GM12864 (cell line): ENCODE measurements around the gene DDX28.
"Not testable (repeated sequence)": the region's sequence is repeated elsewhere in the genome, so short reads cannot be mapped to it uniquely, and the experiment has no call there.

Experiments
- DNase-seq: peaks from one replicate; pipeline ENCODE4 v3.0.0-alpha.2; 2011; ENCODE audit warnings: low read depth
- H3K4me3 ChIP-seq: 2 replicates; pipeline ENCODE4 v1.5.1; 2011; ENCODE audit warnings: mild to moderate bottlenecking, low read depth, low read length, control low read depth
- TF ChIP-seq, protein P1 (sequence below): IDR thresholded peaks from 2 replicates; pipeline ENCODE4 v1.5.1; 2011; ENCODE audit warnings: low read depth, mild to moderate bottlenecking, moderate library complexity, low read length, control low read depth, inconsistent platforms; ENCODE audit errors: missing control alignments

The DDX28 gene

DNA sequence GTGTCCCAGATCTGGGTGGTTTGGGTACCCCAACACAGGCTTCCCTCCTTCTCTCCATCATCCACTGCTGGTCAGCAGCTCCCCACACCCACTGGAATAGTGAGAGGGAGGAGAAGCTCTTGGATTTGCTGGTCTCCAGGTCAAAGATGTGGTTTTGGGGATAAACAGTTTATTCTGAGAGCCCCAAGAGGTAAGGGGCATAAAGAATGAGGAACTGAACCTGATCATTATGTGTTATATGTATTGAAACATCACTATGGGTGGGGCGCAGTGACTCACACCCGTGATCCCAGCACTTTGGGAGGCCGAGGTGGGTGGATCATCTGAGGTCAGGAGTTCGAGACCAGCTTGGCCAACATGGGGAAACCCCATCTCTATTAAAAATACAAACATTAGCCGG, 27.6 kb downstream of the DDX28 start:
- no peak overlapping the region for H3K4me3 ChIP-seq
- no peak for DNase-seq
- TF ChIP-seq, protein P1, sequence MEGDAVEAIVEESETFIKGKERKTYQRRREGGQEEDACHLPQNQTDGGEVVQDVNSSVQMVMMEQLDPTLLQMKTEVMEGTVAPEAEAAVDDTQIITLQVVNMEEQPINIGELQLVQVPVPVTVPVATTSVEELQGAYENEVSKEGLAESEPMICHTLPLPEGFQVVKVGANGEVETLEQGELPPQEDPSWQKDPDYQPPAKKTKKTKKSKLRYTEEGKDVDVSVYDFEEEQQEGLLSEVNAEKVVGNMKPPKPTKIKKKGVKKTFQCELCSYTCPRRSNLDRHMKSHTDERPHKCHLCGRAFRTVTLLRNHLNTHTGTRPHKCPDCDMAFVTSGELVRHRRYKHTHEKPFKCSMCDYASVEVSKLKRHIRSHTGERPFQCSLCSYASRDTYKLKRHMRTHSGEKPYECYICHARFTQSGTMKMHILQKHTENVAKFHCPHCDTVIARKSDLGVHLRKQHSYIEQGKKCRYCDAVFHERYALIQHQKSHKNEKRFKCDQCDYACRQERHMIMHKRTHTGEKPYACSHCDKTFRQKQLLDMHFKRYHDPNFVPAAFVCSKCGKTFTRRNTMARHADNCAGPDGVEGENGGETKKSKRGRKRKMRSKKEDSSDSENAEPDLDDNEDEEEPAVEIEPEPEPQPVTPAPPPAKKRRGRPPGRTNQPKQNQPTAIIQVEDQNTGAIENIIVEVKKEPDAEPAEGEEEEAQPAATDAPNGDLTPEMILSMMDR: no peak

DNA sequence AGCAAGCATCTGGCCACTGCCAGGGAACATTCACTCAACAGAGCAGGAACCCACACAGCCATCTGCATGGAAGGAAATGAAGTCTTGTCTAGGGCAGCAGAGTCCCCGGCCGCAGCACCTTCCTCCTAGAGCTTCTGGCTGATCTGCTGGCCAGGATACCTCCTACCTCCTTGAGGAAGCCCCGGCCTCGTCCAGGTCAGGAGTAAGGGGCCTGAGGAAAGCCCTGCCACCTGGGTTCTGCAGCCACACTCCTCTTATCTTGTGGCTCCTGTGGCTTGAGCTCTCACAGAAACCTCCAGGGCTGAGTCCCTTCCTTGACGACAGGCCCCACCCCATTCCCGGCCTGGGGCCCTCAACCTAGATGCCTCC, 29.0 kb downstream of the DDX28 start:
- not testable (repeated sequence) for DNase-seq, H3K4me3 ChIP-seq

DNA sequence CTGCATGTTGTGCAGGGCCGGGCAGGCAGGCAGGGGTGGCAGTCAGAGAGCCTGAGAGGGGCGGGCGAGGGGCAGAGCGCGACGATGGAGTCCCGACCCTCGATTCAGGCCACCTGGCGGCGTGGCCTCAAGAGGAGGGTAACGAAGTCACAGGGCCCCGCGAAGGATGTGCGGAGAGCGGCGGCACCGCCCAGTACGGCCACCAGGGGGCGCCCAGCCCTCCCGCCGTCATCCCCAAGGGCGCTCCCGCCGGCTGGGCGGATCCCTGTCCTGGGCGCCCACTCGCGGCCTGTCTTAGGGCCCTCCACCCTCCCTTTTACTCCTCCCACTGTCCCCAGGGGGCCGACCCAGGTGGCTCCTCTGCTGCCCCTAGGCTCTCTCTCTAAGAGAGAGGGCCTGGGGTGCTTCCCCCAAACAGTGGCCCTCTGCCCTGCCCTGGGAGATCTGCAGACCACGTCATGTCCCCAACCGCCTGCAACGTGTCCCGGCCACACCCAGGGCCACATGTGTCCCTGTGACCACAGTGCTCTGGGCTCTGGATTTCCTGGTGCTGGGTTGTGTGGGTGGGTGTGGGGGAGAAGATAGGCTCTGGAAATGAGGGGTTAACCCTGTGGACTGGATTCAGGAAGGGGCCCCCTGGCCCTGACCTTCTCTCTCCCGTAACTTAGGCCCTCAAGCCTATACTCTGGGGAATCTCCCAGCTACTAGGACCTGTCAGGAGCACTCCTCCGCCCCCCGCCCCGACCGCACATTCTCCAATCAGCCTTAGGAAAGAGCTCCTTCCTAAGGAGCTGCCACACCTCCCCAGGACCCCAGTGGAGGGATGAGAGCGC, 29.6 kb downstream of the DDX28 start:
- no peak for DNase-seq
- peak overlapping the region; percentile 6; the same call in 1 of the 2 replicates for H3K4me3 ChIP-seq
- TF ChIP-seq, protein P1: peak; percentile 94

DNA sequence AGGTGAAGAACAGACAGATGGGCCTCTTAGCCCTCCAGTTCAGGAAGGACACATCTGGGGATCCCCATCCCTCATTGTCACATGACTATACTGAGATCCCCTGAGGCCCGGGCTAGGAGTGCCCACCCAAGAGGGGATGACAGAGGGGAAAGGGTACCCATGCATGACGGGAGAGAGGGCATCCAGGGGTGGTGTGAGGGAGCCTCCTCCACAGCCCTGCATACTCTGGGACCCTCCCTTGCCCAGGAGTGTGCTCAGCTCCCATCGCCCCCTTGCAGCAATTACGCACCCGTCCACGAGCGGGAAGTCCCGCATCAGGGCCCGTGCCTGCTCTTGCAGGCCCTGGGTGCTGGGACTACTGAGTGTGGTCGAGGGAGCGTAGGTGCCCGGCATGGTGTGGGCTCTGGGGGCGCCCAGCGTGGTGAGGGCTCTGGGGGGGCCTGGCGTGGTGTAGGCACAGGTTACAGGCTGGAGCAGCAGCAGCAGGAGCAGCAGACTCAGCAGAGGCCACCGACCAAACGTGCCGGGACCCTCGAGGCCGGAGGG, 30.3 kb downstream of the DDX28 start:
- DNase-seq: no peak
- no peak overlapping the region for H3K4me3 ChIP-seq
- TF ChIP-seq, protein P1: no peak

DNA sequence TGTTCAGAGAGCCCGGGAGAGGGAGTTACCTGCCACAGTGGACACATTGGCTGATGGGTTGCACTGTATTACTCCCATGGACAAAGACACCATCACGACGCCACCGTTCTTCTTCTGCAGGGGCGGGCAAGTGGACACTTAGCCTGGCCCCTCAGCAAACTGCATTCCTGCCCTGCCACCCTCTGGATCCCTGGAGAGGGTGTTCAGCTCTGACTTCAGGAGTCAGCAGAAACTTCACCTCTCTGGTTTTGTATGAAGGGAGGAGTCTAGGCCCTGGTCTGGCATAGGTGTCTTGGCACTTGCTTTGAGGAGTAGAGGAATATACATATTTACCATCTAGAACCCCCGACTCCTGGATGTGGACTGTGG, 33.0 kb downstream of the DDX28 start:
- no peak overlapping the region for H3K4me3 ChIP-seq
- TF ChIP-seq, protein P1: no peak
- no peak for DNase-seq

DNA sequence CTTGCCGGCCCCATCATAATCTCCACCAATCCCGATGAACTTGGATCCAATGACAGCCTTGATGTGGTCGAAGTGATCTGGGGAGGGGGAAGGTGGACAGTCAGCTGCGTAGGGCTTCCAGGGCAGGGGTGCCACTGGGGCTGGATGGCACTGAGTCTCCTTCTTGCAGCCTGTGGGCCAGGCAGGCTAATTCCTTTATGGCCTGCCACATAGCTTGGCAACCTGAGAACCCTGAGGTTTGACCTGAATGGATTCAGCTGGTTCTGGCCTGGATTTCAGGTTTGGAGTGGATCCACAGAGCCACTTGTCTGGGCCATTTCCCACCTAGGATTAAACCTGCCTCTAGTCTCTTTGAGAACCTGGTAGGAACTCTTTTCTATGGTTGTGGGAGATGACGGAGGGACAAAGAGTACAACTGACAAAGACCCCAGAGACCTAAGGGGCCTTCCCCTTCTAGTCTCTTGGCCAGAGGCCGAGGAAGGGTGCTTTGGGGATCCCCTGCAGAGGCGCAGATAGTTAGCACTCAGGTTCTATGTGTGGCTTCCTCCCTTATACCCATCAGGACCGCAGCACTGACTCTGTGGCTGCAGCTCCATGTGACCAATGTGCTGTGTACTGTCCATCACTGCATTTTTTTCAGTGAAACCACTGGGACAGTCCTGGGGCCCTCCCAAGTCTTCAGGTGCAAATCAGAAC, 33.6 kb downstream of the DDX28 start:
- no peak overlapping the region for H3K4me3 ChIP-seq
- TF ChIP-seq, protein P1: no peak
- DNase-seq: no peak

DNA sequence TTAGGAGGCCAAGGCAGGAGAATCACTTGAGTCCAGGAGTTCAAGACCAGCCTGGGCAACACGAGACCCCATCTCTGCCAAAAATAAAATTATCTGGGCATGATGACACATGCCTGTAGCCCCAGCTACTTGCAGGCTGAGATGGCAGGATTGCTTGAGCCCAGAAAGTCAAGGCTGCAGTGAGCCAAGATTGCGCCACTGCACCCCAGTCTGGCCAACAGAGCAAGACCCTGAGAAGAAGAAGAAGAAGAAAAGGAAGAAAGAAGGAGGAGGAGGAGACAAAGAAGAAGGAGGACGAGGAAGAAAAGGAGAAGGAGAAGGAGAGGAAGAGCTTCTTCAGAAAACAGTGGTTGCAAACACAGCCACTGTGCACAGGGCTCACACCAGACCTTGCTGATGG, 34.4 kb downstream of the DDX28 start:
- DNase-seq: no peak
- TF ChIP-seq, protein P1: no peak
- H3K4me3 ChIP-seq: no peak overlapping the region
